Left ventricle myocardium superior (tissue), 1 donor: ENCODE data around the gene TMEM244. TPM values are rescaled to one million over a fixed set of nuclear protein-coding genes. Genes with fewer than 3 reads are reported as not detected.

Experiments used
- total RNA-seq: library from RNA; stranded (reverse); fragmentation: NEBNext Ultra II Directional; extraction: Animal tissue kit (Norgen Biotek cat#: 25700); gene quantifications from one replicate; pipeline ENCODE4 v1.2.1, GENCODE V29; 2021
- donor health status: DM: no; HTN: yes; CAD: no; lungs with severe emphysema.

TMEM244 gene
- total RNA-seq, 1 donor from 2014 or later, result not detected

Other genes with a start within 250 kb of the TMEM244 start
- 5.7 TPM for gene ARHGAP18, start 151.1 kb downstream of the TMEM244 start, total RNA-seq
- gene L3MBTL3, start 157.3 kb upstream of the TMEM244 start, total RNA-seq, result 4.3 TPM